ENCODE results near the gene RNASET2. TPM values are rescaled to one million over a fixed set of nuclear protein-coding genes. Genes with fewer than 3 reads are reported as not detected.

The RNASET2 gene
- total RNA-seq, 1 donor from 2014 or later, result 20.3 TPM

- H3K27me3 Mint-ChIP-seq (ENCODE audit: unreplicated experiment), result no peaks in the 10 kb centered on the region
- no peak for DNase-seq (ENCODE audit: extremely low spot score, unreplicated experiment)
- H3K36me3 Mint-ChIP-seq (ENCODE audit: unreplicated experiment), result no peaks in the 10 kb centered on the region
- no peak overlapping the region for H3K27ac Mint-ChIP-seq (ENCODE audit: unreplicated experiment)
- TF ChIP-seq CTCF (IDR thresholded peaks at IDR 0.05), result no peak
- H3K9me3 Mint-ChIP-seq (ENCODE audit: unreplicated experiment), result no peaks in the 10 kb centered on the region
- peak overlapping the region; percentile 78 for H3K4me3 Mint-ChIP-seq (ENCODE audit: unreplicated experiment)
- H3K4me1 Mint-ChIP-seq (ENCODE audit: unreplicated experiment), result peaks cover 20% of the 10 kb centered on the region
These were observed 1.1 kb downstream of the RNASET2 start for GRCh38 chr6:166955121-166955864.

- no peak overlapping the region for H3K4me3 Mint-ChIP-seq (ENCODE audit: unreplicated experiment)
- no peak for TF ChIP-seq CTCF (IDR thresholded peaks at IDR 0.05)
- no peaks in the 10 kb centered on the region for H3K36me3 Mint-ChIP-seq (ENCODE audit: unreplicated experiment)
- H3K9me3 Mint-ChIP-seq (ENCODE audit: unreplicated experiment), result no peaks in the 10 kb centered on the region
- no peaks in the 10 kb centered on the region for H3K27me3 Mint-ChIP-seq (ENCODE audit: unreplicated experiment)
- no peak overlapping the region for H3K27ac Mint-ChIP-seq (ENCODE audit: unreplicated experiment)
- peaks cover 29% of the 10 kb centered on the region for H3K4me1 Mint-ChIP-seq (ENCODE audit: unreplicated experiment)
- no peak for DNase-seq (ENCODE audit: extremely low spot score, unreplicated experiment)
These were observed 2.1 kb downstream of the RNASET2 start for GRCh38 chr6:166954118-166954713.

GRCh38 chr6:166952567-166953486 lies 3.5 kb downstream of the RNASET2 start:
- no peak overlapping the region for H3K4me3 Mint-ChIP-seq (ENCODE audit: unreplicated experiment)
- no peak for TF ChIP-seq CTCF (IDR thresholded peaks at IDR 0.05)
- DNase-seq (ENCODE audit: extremely low spot score, unreplicated experiment), result no peak

GRCh38 chr6:166952121-166952520 lies 4.2 kb downstream of the RNASET2 start:
- Mint-ChIP-seq H3K9me3 (ENCODE audit: unreplicated experiment) (no peaks in the 10 kb centered on the region), H3K4me1 (ENCODE audit: unreplicated experiment) (peaks cover 17% of the 10 kb centered on the region), H3K4me3 (ENCODE audit: unreplicated experiment) (no peak overlapping the region), H3K27ac (ENCODE audit: unreplicated experiment) (no peak overlapping the region), H3K36me3 (ENCODE audit: unreplicated experiment) (no peaks in the 10 kb centered on the region), H3K27me3 (ENCODE audit: unreplicated experiment) (no peaks in the 10 kb centered on the region)
- no peak for TF ChIP-seq CTCF (IDR thresholded peaks at IDR 0.05)
- no peak for DNase-seq (ENCODE audit: extremely low spot score, unreplicated experiment)

More at GRCh38 chr6:166952567-166953486, 3.5 kb downstream of the RNASET2 start:
- Mint-ChIP-seq H3K9me3 (ENCODE audit: unreplicated experiment) (no peaks in the 10 kb centered on the region), H3K27me3 (ENCODE audit: unreplicated experiment) (no peaks in the 10 kb centered on the region), H3K4me1 (ENCODE audit: unreplicated experiment) (peaks cover 21% of the 10 kb centered on the region), H3K36me3 (ENCODE audit: unreplicated experiment) (no peaks in the 10 kb centered on the region), H3K27ac (ENCODE audit: unreplicated experiment) (no peak overlapping the region)

All from osteocyte (in vitro differentiated cells).